ENCODE data around the gene BCAR3. TPM values are rescaled to one million over a fixed set of nuclear protein-coding genes. Genes with fewer than 3 reads are reported as not detected.

BCAR3 gene
- total RNA-seq, 4 donors from 2014 or later = 17.3 to 72.7 (median 54.2) TPM

- peaks cover 0 to 16% (median 3%) of the 10 kb centered on the region in 4 donors for H3K4me1 ChIP-seq
- DNase-seq = no peak
- H3K36me3 ChIP-seq = no peaks in the 10 kb centered on the region
- no peaks in the 10 kb centered on the region for H3K9me3 ChIP-seq
- no peaks in the 10 kb centered on the region for H3K27me3 ChIP-seq
- no peak overlapping the region for H3K27ac ChIP-seq
- TF ChIP-seq POLR2A (IDR thresholded peaks at IDR 0.05) (no peak), CTCF (IDR thresholded peaks at IDR 0.05) (no peak)
- H3K4me3 ChIP-seq = no peak overlapping the region
Measured at GRCh38 chr1:93686504-93687250, 5.0 kb upstream of the BCAR3 start.

GRCh38 chr1:93685918-93686317 is 4.3 kb upstream of the BCAR3 start:
- H3K27ac ChIP-seq = no peak overlapping the region
- H3K9me3 ChIP-seq = no peaks in the 10 kb centered on the region
- TF ChIP-seq POLR2A (IDR thresholded peaks at IDR 0.05) (no peak), CTCF (IDR thresholded peaks at IDR 0.05) (no peak)
- no peak overlapping the region for H3K4me3 ChIP-seq
- H3K27me3 ChIP-seq = no peaks in the 10 kb centered on the region
- H3K36me3 ChIP-seq = no peaks in the 10 kb centered on the region
- H3K4me1 ChIP-seq = peaks cover 0 to 11% (median 6%) of the 10 kb centered on the region in 4 donors
- DNase-seq = no peak

- Histone ChIP-seq H3K27me3 (no peaks in the 10 kb centered on the region), H3K27ac (no peak overlapping the region), H3K4me1 (peaks cover 0 to 6% (median 4%) of the 10 kb centered on the region in 4 donors), H3K36me3 (no peaks in the 10 kb centered on the region), H3K9me3 (no peaks in the 10 kb centered on the region), H3K4me3 (no peak overlapping the region)
- TF ChIP-seq POLR2A (IDR thresholded peaks at IDR 0.05) (no peak), CTCF (IDR thresholded peaks at IDR 0.05) (no peak)
- no peak for DNase-seq
Measured at GRCh38 chr1:93683234-93683633, 1.6 kb upstream of the BCAR3 start.

- DNase-seq = no peak
- Histone ChIP-seq H3K9me3 (no peaks in the 10 kb centered on the region), H3K36me3 (no peaks in the 10 kb centered on the region), H3K4me3 (peak overlapping the region; percentile 67 to 74 (median 72)), H3K27ac (peak overlapping the region; percentile 31 to 79 (median 74)), H3K4me1 (peaks cover 0 to 6% (median 4%) of the 10 kb centered on the region in 4 donors), H3K27me3 (no peaks in the 10 kb centered on the region)
- TF ChIP-seq POLR2A (IDR thresholded peaks at IDR 0.05) = no peak
- TF ChIP-seq CTCF (IDR thresholded peaks at IDR 0.05) = no peak
Measured at GRCh38 chr1:93681989-93682412, 364 bp upstream of the BCAR3 start.

GRCh38 chr1:93680420-93681100 is 1.1 kb downstream of the BCAR3 start:
- no peaks in the 10 kb centered on the region for H3K27me3 ChIP-seq
- H3K9me3 ChIP-seq = no peaks in the 10 kb centered on the region
- peak overlapping the region; percentile 31 to 79 (median 74) for H3K27ac ChIP-seq
- TF ChIP-seq POLR2A (IDR thresholded peaks at IDR 0.05) (no peak), CTCF (IDR thresholded peaks at IDR 0.05) (peak; percentile 32 to 64 (median 56))
- H3K4me1 ChIP-seq = peaks cover 0 to 6% (median 4%) of the 10 kb centered on the region in 4 donors
- H3K36me3 ChIP-seq = no peaks in the 10 kb centered on the region
- peak overlapping the region; percentile 67 to 74 (median 72) for H3K4me3 ChIP-seq
- DNase-seq = peak; percentile 79 to 92 (median 84)

Data from Peyer's patch (tissue), 4 donors.